ENCODE data around the gene IGF1R.

GRCh38 chr15:98958918-98959639 is 310.7 kb downstream of the IGF1R start:
- TF ChIP-seq EZH2 (IDR thresholded peaks at IDR 0.05) (no peak), CTCF (IDR thresholded peaks at IDR 0.05) (no peak)

Measured in neural progenitor cell (in vitro differentiated cells).